Panc1 (cell line): ENCODE results near the gene TSPAN7. TPM values are rescaled to one million over a fixed set of nuclear protein-coding genes. Genes with fewer than 3 reads are reported as not detected.

Source experiments
- ATAC-seq: fragments of 200-7000 bp; cut with Tn5 transposase; 2 replicates; pipeline ENCODE4 v1.9.1; 2020; ENCODE audit warnings: mild to moderate bottlenecking, moderate library complexity
- BruUV-seq: library from RNA; stranded (reverse); fragments of 400-500 nt; replicated peaks from 2 replicates; lab custom pipeline; 2021; lab: Mats Ljungman, UMichigan
- CTCF ChIA-PET: fragments of 300-600 bp; sonication (Branson Sonifier 250); formaldehyde crosslinking; loops from one replicate; lab custom pipeline; 2022; ENCODE audit warnings: antibody characterized with exemption; lab: Charles Lee
- POLR2A ChIA-PET: fragments of 300-600 bp; sonication (Branson Sonifier 250); formaldehyde crosslinking; loops from one replicate; lab custom pipeline; 2022; ENCODE audit warnings: antibody characterized with exemption; lab: Charles Lee
- DNase-seq: peaks from one replicate; pipeline ENCODE4 v3.0.0-alpha.2; 2010; ENCODE audit warnings: low read depth, low spot score
- H3K27ac ChIP-seq: 2 replicates; pipeline ENCODE4 v1.5.1; 2011; ENCODE audit warnings: mild to moderate bottlenecking, low read length, inconsistent platforms
- H3K27me3 ChIP-seq: fragments of 200-500 bp; sonication (Bioruptor generic); 2 replicates; pipeline ENCODE4 v1.6.0; 2014; ENCODE audit warnings: low read length, inconsistent platforms; ENCODE audit not compliant: control insufficient read depth, insufficient read depth
- H3K36me3 ChIP-seq: fragments of 200-500 bp; sonication (Bioruptor generic); 2 replicates; pipeline ENCODE4 v1.5.1; 2014; ENCODE audit warnings: inconsistent platforms, mild to moderate bottlenecking, low read length, moderate library complexity; ENCODE audit not compliant: control insufficient read depth, insufficient read depth
- H3K4me1 ChIP-seq: 2 replicates; pipeline ENCODE4 v1.5.1; 2011; ENCODE audit warnings: inconsistent platforms, mild to moderate bottlenecking, low read length, moderate library complexity; ENCODE audit not compliant: control insufficient read depth, insufficient read depth
- H3K4me3 ChIP-seq, 2 experiments: 2 replicates each; pipeline ENCODE4 v1.5.1; 2011 to 2012; ENCODE audit warnings: low read depth in 2 of 2, low read length in 2 of 2, mild to moderate bottlenecking in 2 of 2, inconsistent platforms in 1 of 2, moderate library complexity in 1 of 2
- H3K9me3 ChIP-seq: fragments of 200-500 bp; sonication (Bioruptor generic); 2 replicates; pipeline ENCODE4 v1.5.1; 2014; ENCODE audit warnings: low read depth, mild to moderate bottlenecking, inconsistent platforms, low read length, moderate library complexity; ENCODE audit not compliant: control insufficient read depth, insufficient read depth
- POLR2AphosphoS5 ChIP-seq: IDR thresholded peaks from 2 replicates; pipeline ENCODE4 v1.6.1; 2012; ENCODE audit warnings: mild to moderate bottlenecking, low read depth, low read length, moderate library complexity
- REST ChIP-seq, 2 experiments: IDR thresholded peaks; 2 replicates each; pipeline ENCODE4 v1.6.1; 2011 to 2012; ENCODE audit warnings: low read depth in 2 of 2, control low read depth in 1 of 2, low read length in 1 of 2, mild to moderate bottlenecking in 1 of 2, moderate library complexity in 1 of 2; ENCODE audit not compliant: insufficient read depth in 1 of 2
- SIN3A ChIP-seq: IDR thresholded peaks from 2 replicates; pipeline ENCODE4 v1.6.1; 2012; ENCODE audit warnings: low read depth, mild to moderate bottlenecking, low read length, moderate library complexity, borderline replicate concordance; ENCODE audit not compliant: insufficient read depth
- TCF7L2 ChIP-seq: IDR thresholded peaks from 2 replicates; pipeline ENCODE4 v1.6.1; 2011; ENCODE audit warnings: mild to moderate bottlenecking, low read depth, low read length, inconsistent platforms
- in situ Hi-C: cut with HindIII; loops from 2 replicates; pipeline ENCODE4 v1.10.0; 2016; ENCODE audit warnings: low sequenced_read_pairs, low pct_unique_long_range_greater_than_20kb
- intact Hi-C: fragments of 100-400 bp; cut with micrococcal nuclease; formaldehyde crosslinking; loops from one replicate; pipeline ENCODE4 v1.10.0; 2022; ENCODE audit not compliant: unreplicated experiment
- total RNA-seq: library from RNA; stranded (reverse); gene quantifications from one replicate; pipeline ENCODE4 v1.2.1, GENCODE V29; 2021; ENCODE audit not compliant: unreplicated experiment
- TF ChIP-seq, protein P1 (sequence below): fragments of 450-650 bp; IDR thresholded peaks from 2 replicates; pipeline ENCODE4 v1.5.1; 2017; ENCODE audit warnings: mild to moderate bottlenecking

The TSPAN7 gene
- total RNA-seq, 1 experiment from 2014 or later = 0.13 TPM

GRCh38 chrX:38679695-38680094, 118.4 kb downstream of the TSPAN7 start:
- Histone ChIP-seq H3K9me3 (no peaks in the 10 kb centered on the region), H3K27ac (no peak overlapping the region), H3K4me1 (no peaks in the 10 kb centered on the region), H3K36me3 (no peaks in the 10 kb centered on the region), H3K4me3 (no peak overlapping the region), H3K27me3 (no peaks in the 10 kb centered on the region; the same call in 1 of the 2 replicates)
- POLR2A ChIA-PET = no interaction called here
- CTCF ChIA-PET = no interaction called here
- DNase-seq (no peak), ATAC-seq (no peak)
- TF ChIP-seq TCF7L2 (no peak), SIN3A (no peak), REST (IDR thresholded peaks at IDR 0.05; ENCODE audit: insufficient read depth in 1 of 2, low read depth in 2 of 2, low read length in 1 of 2) (no peak), POLR2AphosphoS5 (no peak)
- TF ChIP-seq, protein P1, sequence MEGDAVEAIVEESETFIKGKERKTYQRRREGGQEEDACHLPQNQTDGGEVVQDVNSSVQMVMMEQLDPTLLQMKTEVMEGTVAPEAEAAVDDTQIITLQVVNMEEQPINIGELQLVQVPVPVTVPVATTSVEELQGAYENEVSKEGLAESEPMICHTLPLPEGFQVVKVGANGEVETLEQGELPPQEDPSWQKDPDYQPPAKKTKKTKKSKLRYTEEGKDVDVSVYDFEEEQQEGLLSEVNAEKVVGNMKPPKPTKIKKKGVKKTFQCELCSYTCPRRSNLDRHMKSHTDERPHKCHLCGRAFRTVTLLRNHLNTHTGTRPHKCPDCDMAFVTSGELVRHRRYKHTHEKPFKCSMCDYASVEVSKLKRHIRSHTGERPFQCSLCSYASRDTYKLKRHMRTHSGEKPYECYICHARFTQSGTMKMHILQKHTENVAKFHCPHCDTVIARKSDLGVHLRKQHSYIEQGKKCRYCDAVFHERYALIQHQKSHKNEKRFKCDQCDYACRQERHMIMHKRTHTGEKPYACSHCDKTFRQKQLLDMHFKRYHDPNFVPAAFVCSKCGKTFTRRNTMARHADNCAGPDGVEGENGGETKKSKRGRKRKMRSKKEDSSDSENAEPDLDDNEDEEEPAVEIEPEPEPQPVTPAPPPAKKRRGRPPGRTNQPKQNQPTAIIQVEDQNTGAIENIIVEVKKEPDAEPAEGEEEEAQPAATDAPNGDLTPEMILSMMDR = no peak
- in situ Hi-C loops (no loop called here), intact Hi-C loops (no loop called here)
- BruUV-seq = no TSS peak

- BruUV-seq = no TSS peak
- CTCF ChIA-PET = no interaction called here
Measured at GRCh38 chrX:38682095-38682494, 120.8 kb downstream of the TSPAN7 start.

More at GRCh38 chrX:38682095-38682494, 120.8 kb downstream of the TSPAN7 start:
- no peaks in the 10 kb centered on the region for H3K9me3 ChIP-seq
- no peak for ATAC-seq
- no peaks in the 10 kb centered on the region; the same call in 1 of the 2 replicates for H3K27me3 ChIP-seq
- no peaks in the 10 kb centered on the region for H3K36me3 ChIP-seq
- H3K4me1 ChIP-seq = no peaks in the 10 kb centered on the region
- in situ Hi-C loops = no loop called here
- H3K27ac ChIP-seq = no peak overlapping the region
- DNase-seq = no peak
- no peak for TF ChIP-seq POLR2AphosphoS5
- TF ChIP-seq, protein P1 = no peak
- no peak for TF ChIP-seq REST (IDR thresholded peaks at IDR 0.05; ENCODE audit: insufficient read depth in 1 of 2, low read depth in 2 of 2, low read length in 1 of 2)
- no peak for TF ChIP-seq SIN3A
- TF ChIP-seq TCF7L2 = no peak
- POLR2A ChIA-PET = no interaction called here
- no peak overlapping the region for H3K4me3 ChIP-seq
- intact Hi-C loops = no loop called here
